Peyer's patch (tissue), 4 donors: Measurements from ENCODE around the gene PLEK2. TPM values are rescaled to one million over a fixed set of nuclear protein-coding genes. Genes with fewer than 3 reads are reported as not detected.

Experiments
- DNase-seq, 3 donors: peaks; one replicate each; pipeline ENCODE4 v3.0.0-alpha.2; 2017 to 2019
- H3K27ac ChIP-seq, 4 donors: fragments of 200-600 bp; sonication (generic); one replicate each; pipeline ENCODE4 v1.5.1; 2016 to 2019
- H3K27me3 ChIP-seq, 2 donors: fragments of 200-600 bp; sonication (generic); one replicate each; pipeline ENCODE4 v1.5.1; 2019
- H3K36me3 ChIP-seq, 3 donors: fragments of 200-600 bp; sonication (generic); one replicate each; pipeline ENCODE4 v1.5.1; 2016 to 2019
- H3K4me1 ChIP-seq, 4 donors: fragments of 200-600 bp; sonication (generic); one replicate each; pipeline ENCODE4 v1.5.1; 2016 to 2019
- H3K4me3 ChIP-seq, 4 donors: fragments of 200-600 bp; sonication (generic); 1 replicate in 3 of 4; 2 replicates in 1 of 4; pipeline ENCODE4 v1.5.1; 2016 to 2019; ENCODE audit warnings: mild to moderate bottlenecking in 1 of 4
- H3K9me3 ChIP-seq, 4 donors: fragments of 200-600 bp; sonication (generic); one replicate each; pipeline ENCODE4 v1.5.1; 2016 to 2019; ENCODE audit warnings: mild to moderate bottlenecking in 1 of 4
- CTCF ChIP-seq, 6 experiments: fragments of 450-650 bp in 4 of 6; fragments of 200-600 bp in 2 of 6; sonication (generic) in 1 of 6; IDR thresholded peaks; one replicate each; pipeline ENCODE4 v1.5.1; 2017 to 2019; ENCODE audit warnings: antibody characterized with exemption in 6 of 6, mild to moderate bottlenecking in 3 of 6, moderate library complexity in 1 of 6
- POLR2A ChIP-seq, 2 donors: fragments of 450-650 bp; IDR thresholded peaks; one replicate each; pipeline ENCODE4 v1.5.1; 2017; ENCODE audit warnings: antibody characterized with exemption in 2 of 2, mild to moderate bottlenecking in 2 of 2, moderate library complexity in 2 of 2
- total RNA-seq, 4 donors: library from RNA; depleted of rRNA; stranded (reverse); fragments of >200 nt; gene quantifications; one replicate each; pipeline ENCODE4 v1.1.0, GENCODE V29; 2016

The PLEK2 gene
- total RNA-seq, 4 donors from 2014 or later, result 19.7 to 40.3 (median 33.6) TPM

- Histone ChIP-seq H3K36me3 (no peaks in the 10 kb centered on the region), H3K4me3 (no peak overlapping the region), H3K9me3 (no peaks in the 10 kb centered on the region), H3K27me3 (no peaks in the 10 kb centered on the region), H3K4me1 (peaks cover 0 to 28% (median 4%) of the 10 kb centered on the region in 4 donors), H3K27ac (no peak overlapping the region)
- DNase-seq, result no peak
- TF ChIP-seq CTCF (IDR thresholded peaks at IDR 0.05) (no peak), POLR2A (IDR thresholded peaks at IDR 0.05) (no peak)
Measured at GRCh38 chr14:67423424-67423823, 11.5 kb upstream of the PLEK2 start.

DNA sequence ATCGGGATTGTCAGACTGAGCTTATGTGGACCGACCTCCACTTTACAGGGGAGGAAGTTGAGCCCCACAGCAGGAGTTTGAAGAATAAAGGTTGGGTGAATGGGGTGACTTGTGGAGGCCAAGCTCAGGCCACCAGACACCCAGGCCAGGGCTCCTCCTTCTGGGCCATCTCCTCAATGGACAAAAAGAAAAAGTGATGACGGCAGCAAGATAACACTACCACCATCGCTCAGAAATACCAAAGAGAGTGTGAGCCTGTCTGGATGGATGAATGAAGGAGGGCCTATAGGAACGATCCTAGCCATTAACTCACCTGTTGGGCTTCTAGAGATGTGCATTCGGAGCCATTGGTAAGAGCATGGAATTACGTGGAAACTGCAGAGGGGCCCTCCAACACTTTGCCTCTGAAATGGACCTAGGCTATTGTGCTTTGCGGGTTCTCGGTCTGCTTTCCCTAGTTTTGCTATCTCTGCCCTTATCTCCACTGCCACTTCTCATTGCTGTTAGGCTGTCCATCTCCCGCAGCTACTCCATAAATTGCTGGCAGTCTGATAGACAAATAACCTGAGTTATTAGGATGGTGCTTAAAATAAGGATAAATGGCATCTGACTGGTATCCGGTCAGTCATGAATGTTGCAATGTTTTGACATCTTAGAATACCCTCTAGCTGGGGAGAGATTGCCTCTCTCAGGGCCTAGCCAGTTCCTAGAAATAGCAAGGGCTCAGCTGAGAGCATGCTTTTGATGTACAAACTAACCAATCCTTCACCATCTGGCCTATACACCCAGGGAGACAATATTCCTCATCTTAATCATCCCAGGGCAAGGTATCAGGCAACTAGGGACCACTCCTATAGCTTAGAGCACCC lies 9.6 kb upstream of the PLEK2 start:
- no peak overlapping the region for H3K27ac ChIP-seq
- peaks cover 0 to 21% (median 2%) of the 10 kb centered on the region in 4 donors for H3K4me1 ChIP-seq
- H3K27me3 ChIP-seq, result no peaks in the 10 kb centered on the region
- no peaks in the 10 kb centered on the region for H3K9me3 ChIP-seq
- TF ChIP-seq POLR2A (IDR thresholded peaks at IDR 0.05), result no peak
- no peak for DNase-seq
- no peak overlapping the region for H3K4me3 ChIP-seq
- no peaks in the 10 kb centered on the region for H3K36me3 ChIP-seq

DNA sequence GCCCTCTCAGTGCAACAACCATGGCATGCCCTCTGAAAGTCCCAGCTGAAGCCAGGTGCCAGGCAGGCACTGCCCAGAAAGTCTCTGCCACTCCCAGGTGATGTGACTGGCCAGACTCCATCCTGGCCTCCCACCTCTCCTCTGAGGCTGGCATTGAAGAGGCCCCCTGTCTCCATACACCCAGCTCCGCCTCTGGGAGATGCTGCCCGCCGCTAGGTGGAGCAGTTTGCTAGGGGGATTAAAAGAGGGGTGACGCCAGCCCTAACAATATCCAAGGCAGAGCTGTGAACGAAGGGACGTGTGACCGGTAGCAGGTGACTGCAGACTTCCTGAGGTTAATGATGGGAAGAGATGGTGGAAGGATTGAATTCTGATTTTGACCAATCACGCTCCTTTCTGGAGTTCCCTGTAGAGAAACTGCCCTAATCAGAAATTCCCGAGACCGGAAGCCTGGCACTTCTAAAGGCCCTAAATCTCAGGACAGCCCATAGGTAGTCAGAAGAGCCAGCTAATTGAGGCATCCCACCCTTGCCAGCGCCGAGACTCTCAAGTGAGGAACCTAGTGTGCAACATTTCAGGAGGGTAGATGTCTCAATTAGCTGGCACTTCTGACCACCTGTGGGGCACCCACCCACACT lies 8.3 kb upstream of the PLEK2 start:
- TF ChIP-seq CTCF (IDR thresholded peaks at IDR 0.05), result peak in 4 of 6 experiments; percentile 54 to 66 (median 58)
- no peak for TF ChIP-seq POLR2A (IDR thresholded peaks at IDR 0.05)
- H3K4me3 ChIP-seq, result no peak overlapping the region
- peaks cover 0 to 21% (median 2%) of the 10 kb centered on the region in 4 donors for H3K4me1 ChIP-seq
- DNase-seq, result peak; percentile 35 to 72 (median 66)
- H3K36me3 ChIP-seq, result no peaks in the 10 kb centered on the region
- H3K27me3 ChIP-seq, result no peaks in the 10 kb centered on the region
- no peaks in the 10 kb centered on the region for H3K9me3 ChIP-seq
- H3K27ac ChIP-seq, result peak overlapping the region in 2 of 4 donors; percentile 35 to 52

- DNase-seq, result peak in 2 of 3 donors; percentile 76 to 85
- Histone ChIP-seq H3K4me1 (peaks cover 0 to 21% (median 2%) of the 10 kb centered on the region in 4 donors), H3K27me3 (no peaks in the 10 kb centered on the region), H3K9me3 (no peaks in the 10 kb centered on the region), H3K36me3 (no peaks in the 10 kb centered on the region), H3K27ac (peak overlapping the region in 2 of 4 donors; percentile 52 to 78), H3K4me3 (no peak overlapping the region)
- TF ChIP-seq CTCF (IDR thresholded peaks at IDR 0.05) (no peak), POLR2A (IDR thresholded peaks at IDR 0.05) (no peak)
Measured at GRCh38 chr14:67418401-67419191, 6.6 kb upstream of the PLEK2 start.

DNA sequence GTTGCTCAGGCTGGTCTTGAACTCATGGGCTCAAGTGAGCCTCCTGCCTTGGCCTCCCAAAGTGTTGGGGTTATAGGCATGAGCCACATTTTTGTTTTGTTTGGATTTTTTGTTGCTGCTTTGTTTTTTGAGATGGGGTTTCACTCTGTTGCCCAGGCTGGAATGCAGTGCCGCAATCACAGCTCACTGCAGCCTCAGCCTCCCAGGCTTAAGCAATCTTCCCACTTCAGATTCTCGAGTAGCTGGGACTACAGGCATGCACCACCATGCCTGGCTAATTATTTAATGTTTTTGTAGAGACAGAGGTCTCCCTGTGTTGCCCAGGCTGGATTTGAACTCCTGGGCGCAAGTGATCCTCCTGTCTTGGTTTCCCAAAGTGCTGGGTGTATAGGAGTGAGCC lies 5.7 kb upstream of the PLEK2 start:
- H3K4me3 ChIP-seq, result no peak overlapping the region
- no peak for DNase-seq
- TF ChIP-seq CTCF (IDR thresholded peaks at IDR 0.05) (no peak), POLR2A (IDR thresholded peaks at IDR 0.05) (no peak)
- no peak overlapping the region for H3K27ac ChIP-seq
- peaks cover 0 to 21% (median 2%) of the 10 kb centered on the region in 4 donors for H3K4me1 ChIP-seq
- no peaks in the 10 kb centered on the region for H3K27me3 ChIP-seq
- H3K36me3 ChIP-seq, result no peaks in the 10 kb centered on the region
- no peaks in the 10 kb centered on the region for H3K9me3 ChIP-seq
